Measurements from ENCODE around the gene SNX32.

The SNX32 gene

DNA sequence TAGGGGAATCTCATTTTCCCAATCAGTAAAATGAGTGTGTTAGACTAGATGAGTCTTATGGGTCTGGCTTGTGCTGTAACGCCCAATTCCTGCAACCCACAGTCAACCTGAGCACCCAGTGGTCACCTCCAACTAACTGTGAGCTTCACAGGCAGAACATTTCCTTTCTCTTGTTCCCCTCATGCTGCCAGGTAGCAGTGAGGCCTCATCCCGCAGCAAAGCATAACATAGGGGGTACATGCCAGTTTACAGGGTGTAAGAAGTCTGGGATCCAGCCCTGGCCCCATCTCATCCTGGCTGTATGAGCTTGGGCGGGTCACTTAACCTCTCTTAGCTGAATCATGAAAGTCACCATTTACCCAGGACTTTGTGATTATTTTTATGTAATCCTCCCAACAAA, 35.1 kb downstream of the SNX32 start:
- DNase-seq (ENCODE audit: low spot score) = no peak

DNA sequence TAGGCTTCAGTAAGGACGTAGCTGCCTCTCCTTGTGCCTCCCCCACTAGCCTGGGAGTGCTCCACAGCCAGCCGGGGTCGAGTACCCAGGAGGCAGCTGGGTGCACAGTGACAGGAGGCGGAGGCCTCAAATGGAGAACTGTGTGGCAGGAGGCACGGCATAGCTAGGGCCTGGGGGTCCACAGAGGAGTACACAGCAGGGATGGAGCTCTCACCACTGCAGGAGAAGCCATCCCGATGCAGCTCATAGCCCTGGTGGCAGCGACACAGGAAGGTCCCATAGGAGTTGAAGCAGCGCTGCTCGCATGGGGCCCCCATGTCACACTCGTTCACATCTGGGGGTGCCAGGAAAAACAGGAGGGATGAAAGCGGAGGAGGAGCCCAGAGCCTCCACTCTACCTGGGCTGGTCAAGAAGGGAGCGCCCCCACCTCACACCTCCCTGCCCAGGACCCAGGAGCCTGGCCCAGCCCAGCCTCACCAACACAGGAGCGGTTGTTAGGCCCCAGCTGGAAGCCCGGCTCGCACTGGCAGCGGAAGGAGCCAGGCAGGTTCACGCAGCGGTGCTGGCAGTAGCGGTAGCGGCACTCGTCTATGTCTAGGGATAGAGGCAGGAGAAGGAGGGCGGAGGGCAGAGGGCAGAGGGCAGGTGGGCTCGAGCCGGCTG, 36.0 kb downstream of the SNX32 start:
- DNase-seq (ENCODE audit: low spot score) = no peak

DNA sequence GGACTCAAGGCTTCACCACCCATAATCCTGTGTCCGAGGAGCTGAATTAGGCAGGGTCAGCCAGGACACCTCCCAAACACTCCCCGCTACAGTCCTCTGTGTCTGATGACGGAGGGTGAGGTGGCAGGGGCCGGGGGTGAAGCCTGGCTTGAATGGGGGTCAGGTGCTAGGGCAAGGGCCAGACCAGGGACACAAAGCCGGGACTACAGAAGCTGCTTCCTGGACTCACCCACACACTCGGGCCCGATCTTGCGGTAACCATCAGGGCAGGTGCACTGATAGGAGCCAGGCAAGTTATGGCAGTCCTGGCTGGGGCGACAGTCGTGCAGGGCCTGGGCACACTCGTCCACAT, 36.5 kb downstream of the SNX32 start:
- no peak for DNase-seq (ENCODE audit: low spot score)

DNA sequence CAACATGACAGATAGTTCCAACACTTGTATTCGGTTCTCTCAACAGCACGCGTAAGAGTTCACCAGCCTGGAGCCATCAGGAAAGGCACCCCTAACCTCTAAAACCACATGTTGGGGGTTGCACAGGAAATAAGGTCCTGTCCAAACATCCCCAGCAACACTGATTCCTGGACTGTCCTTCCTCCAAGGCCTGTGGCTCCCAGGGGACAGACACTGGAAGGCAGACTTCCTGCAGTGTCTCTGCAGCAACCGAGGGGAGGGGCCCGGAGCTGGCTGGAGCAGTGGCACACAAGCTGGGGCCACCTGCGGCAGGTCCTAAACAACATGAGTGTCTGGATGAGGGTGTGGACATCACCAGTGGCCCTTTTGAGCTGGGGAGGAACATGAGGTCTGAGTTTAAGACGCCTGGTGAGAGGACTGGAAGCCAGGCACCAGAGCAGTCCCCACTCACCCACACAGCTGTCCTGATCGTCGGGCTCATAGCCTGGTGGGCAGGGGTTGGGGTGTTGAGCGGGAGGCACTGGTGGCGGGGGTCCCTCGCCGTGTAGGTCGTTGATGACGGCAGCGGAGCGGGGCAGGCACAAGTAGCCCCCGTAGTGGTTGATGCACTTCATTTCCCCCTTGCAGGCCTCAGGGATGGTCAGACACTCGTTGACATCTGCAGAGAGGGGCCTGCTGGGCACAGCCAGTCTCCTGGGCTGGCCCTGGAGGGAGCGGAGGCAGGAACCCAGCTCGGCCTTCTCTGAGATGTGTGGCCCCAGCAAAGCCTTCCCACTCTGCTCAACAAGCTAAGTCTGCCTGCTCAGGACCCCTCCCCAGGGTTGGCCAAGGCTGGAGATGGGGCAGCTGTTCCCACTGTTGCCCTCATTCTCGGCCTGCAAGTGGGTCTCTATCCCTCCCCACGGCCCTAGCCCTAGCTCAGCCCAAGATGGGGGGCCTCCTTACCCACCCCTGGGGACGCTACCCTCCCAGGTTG, 37.2 kb downstream of the SNX32 start:
- DNase-seq (ENCODE audit: low spot score) = no peak

DNA sequence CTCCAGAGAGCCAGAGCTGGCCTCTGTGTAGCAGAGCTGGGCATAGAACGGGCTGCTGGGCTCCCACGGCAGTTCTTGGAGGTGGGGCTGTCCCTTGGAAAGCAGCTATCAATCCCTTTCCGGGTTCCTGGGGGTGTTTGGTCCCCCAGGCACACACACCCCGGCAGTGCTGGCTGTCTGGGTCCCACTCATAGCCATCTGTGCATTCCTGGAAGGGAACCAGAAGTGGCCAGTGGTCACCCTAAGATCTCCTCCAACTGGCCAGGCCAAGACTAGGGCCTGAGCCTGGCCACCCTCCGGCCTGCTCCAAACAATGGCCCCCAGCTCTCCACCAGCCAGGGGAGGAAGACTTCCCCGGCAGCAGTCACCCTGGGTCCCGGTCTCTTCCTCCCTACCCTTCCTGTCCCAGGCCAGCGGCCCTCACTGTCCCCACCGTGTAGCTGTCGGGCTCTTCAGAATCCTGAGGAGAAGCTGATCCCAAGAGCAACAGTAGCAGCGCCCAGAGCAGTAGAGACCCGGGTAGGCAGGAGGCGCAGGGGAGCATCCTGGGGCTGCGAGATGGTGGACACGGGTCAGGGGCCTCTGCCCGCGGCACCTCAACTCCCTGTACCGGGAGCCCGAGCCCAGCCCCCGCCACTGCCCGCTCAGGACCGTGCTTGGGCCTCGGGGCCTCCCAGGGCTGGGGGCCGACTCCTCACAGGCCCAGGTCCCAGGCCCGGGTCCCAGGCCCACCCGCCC, 38.2 kb downstream of the SNX32 start:
- peak; percentile 44 for DNase-seq (ENCODE audit: low spot score)

DNA sequence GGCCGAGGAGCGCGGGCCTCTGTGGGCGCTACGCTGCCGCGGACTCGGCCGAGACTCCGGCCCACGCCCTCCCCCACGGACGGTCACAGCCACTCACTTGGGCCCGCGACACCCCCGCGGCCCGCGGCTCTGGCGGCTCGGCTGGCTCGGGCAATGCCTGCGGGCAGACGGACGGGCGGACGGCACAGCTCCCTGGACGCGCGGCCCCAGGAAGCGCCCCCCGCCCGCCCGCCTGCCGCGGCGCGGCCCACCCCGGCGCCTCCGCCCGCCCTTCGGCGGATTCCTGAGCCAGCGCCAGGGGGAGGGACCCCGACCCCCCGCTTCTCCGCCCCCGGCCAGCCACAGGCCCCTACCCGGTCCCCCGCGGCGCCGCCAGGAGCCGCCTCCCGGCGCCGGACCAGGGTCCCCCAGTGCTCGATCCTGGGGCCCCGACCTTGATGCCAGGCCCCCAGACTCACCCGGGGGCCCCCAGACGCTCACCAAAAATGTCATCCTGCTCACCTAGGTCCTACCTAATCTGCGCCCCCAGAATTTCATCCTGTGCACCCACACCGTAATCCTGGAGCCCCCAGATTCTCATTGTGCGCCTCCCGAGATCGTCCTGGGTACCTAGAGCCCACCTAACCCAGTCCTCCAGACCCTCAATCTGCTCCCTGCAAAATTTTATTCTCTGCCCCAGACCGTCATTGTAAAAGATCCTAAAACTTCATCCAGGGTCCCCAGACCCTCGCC, 39.0 kb downstream of the SNX32 start, which contains the start of gene EFEMP2:
TSS of gene EFEMP2 (minus strand) at position 215 of the 732 bp plus-strand sequence. CDS start 446 bp downstream, outside the sequence.
- DNase-seq (ENCODE audit: low spot score) = peak; percentile 54

DNA sequence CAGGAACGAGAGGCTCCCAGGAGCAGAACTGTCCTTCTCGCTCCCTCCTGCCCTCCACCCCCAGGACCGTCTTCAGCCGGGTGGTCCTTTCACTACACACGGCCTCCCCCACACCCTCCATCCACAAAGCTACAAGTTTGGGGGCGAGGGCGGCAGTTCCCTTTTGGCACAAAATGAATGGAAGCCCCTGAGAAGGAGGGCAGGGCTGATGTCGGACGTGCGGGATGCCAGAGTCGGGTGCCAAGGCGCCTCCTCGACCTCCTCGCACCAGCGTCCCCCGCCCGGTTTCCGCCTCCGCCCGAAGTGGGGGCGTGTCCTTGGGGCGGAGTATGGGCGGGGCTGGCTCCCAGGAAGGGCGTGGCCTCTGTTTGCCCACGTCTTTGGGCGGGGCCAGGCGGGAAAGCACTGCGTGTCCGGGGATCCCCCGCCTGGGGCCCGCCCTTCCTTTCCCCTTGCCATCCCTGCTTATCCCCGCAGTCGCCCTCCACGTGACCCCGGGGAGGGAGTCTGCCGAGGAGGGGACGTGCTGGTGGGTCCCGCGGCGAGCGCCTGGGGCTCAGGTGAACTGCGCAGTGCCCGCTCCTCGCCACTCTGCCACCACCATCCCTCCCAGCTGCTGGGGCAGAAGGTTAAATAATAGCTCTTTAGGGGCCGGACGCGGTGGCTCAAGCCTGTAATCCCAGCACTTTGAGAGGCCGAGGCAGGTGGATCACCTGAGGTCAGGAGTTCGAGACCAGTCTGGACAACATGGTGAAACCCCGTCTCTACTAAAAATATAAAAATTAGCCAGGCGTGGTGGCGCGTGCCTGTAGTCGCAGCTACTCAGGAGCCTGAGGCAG, 39.8 kb downstream of the SNX32 start:
- DNase-seq (ENCODE audit: low spot score) = peak; percentile 98

DNA sequence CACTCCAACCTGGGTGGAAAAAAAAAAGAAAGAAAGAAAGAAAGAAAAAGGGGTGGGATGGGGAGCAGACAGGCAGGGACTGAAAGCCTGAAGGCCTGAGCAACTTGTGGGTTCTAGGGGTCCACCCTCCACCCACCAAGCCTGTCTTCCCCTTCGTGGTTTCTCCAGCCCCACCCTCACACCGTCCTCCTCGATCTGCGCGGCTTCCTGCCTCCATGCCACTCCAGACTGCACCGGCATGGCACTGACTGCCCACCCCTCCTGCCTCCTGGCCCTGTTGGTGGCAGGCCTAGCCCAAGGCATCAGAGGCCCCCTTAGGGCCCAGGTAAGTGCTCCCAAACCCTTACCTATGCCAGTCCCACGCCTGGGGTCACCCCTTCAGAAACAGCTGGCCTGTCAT, 45.9 kb downstream of the SNX32 start, which contains the start of gene CTSW:
TSS of gene CTSW (plus strand) at position 221 of the 400 bp plus-strand sequence. CDS start at position 239, 18 bp downstream.
- no peak for DNase-seq (ENCODE audit: low spot score)

DNA sequence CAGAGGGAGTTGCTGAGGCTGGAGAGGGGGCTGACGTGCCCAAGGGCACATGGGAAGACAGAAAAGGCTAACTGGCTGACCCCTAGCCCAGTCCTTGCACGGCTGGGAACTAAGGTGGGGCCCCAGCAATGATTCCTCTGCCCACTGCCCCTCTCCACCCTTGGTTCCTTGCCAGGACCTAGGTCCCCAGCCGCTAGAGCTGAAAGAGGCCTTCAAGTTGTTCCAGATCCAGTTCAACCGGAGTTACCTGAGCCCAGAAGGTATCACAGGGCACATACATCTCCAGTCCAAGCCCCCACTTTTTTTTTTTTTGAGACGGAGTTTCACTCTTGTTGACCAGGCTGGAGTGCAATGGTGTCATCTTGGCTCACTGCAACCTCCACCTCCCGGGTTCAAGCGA, 46.3 kb downstream of the SNX32 start:
- no peak for DNase-seq (ENCODE audit: low spot score)

DNA sequence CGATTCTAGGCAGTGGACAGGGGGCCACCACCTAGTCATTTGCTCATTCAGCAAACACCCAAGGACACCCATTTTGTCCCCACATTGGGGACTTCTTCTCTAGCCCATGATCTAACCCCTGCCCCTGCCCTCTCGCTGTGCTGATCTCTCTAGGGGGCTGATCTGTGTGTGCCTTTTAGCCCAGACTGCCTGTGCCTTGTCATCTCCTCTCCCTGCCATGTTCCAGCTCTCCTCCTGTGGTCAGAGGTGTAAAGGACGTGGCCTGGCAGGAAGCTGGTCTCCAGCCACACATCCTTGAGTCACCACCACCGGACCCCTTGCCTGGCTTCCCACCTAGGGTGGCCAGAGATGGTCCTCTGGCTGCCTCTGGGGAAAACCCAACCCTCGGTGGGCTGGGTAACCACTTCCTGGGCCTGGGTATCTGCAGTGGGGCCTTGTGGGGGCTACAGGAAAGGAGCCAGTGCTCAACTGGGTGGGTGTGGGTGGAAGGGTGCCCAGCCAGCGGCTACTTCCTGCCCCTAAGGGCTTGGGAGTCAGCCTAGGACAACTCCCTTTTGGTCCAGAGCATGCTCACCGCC, 47.2 kb downstream of the SNX32 start:
- DNase-seq (ENCODE audit: low spot score) = no peak

DNA sequence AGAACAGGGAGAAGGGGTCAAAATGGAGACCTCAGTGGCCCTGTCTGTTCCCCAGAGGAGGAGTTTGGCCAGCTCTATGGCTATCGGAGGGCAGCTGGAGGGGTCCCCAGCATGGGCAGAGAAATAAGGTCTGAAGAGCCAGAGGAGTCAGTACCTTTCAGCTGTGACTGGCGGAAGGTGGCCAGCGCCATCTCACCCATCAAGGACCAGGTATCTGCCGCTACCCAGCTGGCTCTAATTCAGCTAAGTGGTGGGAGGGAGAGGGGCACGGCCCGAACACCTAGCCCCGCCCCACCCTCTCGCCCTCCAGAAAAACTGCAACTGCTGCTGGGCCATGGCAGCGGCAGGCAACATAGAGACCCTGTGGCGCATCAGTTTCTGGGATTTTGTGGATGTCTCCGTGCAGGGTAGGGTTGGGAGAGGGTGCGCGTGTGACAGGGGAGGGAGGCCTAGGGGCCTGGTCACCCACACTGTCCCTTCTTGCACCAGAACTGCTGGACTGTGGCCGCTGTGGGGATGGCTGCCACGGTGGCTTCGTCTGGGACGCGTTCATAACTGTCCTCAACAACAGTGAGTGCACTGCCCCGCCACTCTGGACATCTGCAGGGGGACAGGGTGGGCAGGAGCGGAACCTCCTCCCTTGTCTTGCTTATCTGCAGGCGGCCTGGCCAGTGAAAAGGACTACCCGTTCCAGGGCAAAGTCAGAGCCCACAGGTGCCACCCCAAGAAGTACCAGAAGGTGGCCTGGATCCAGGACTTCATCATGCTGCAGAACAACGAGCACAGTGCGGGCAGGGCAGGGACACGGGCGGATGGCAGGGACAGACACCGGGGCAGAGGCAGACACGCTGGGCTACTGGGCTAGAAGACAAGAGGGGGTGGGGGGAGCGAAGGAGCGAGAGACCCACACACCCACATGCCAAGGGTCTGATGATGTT, 48.6 kb downstream of the SNX32 start:
- DNase-seq (ENCODE audit: low spot score) = no peak

DNA sequence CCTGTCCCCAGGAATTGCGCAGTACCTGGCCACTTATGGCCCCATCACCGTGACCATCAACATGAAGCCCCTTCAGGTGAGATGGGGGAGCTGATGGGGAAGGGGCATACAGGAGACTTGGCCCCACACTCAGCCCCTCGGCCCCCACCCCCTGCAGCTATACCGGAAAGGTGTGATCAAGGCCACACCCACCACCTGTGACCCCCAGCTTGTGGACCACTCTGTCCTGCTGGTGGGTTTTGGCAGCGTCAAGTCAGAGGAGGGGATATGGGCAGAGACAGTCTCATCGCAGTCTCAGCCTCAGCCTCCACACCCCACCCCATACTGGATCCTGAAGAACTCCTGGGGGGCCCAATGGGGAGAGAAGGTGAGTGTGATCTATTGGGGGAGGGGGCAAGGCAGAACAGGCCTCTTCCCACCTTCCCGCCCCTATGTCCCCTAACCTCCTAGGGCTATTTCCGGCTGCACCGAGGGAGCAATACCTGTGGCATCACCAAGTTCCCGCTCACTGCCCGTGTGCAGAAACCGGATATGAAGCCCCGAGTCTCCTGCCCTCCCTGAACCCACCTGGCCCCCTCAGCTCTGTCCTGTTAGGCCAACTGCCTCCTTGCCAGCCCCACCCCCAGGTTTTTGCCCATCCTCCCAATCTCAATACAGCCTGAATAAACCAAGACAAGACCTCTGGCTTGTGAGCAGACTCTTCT, 49.4 kb downstream of the SNX32 start:
- DNase-seq (ENCODE audit: low spot score) = no peak

DNA sequence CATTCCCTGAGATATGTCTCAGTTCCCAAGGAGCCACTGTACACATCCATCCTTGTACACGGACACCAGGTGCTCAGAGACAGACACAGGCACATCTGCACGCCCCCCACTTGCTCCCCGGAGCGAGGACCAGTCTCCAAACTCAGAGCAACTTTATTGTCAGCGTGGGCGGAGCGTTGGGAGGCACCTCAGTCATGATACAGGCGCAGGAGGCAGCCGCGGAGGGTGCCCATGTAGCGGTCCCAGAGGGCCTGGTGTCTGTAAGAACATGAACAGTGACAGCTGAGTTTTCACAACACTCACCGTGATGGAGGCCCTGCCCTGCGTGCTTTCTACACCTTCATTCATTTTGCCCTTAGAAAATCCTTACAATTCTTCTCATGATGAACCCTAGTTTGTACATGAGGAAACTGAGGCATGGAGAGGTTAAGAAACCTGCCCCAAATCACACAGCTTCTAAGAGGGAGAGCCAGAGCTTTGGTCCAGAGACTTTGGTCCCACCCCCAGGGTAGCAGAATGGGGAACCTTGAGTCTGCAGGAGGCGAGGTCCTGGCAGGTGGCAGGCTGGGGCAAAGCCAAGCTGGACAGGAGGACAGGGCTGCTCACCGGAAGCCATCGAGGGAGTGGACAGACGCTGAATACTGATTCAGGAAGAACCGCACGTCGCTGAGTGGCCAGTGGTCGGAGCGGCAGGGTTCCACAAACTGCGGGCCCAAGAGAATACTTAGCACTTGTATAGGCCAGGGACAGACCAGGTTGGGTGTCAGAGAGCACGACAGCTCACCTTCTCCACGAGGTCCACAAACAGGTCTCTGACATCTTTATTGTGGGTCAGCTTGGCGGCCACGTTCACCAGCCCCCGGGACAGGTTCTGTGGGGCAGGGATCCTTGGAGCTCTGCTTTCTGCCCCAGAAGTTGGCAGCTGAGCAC, 50.3 kb downstream of the SNX32 start:
- no peak for DNase-seq (ENCODE audit: low spot score)

DNA sequence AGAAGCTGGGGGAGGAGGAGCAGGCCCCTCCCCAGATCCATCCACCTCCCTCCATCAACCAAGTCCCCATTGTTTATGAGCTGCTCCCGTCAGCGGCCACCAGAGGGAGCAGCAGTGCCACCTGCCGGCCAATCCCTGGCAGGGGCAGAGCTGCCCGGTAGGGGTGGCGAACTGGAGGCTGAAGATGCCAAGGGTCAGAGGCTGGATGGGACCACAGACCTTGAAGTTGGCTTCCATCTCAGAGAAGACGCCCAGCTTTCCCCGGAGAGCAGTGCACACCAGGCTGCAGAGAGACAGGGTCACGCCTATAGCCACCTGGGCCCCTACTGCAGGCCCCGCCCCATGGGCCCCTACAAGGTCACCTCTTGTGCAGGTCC, 50.9 kb downstream of the SNX32 start:
- DNase-seq (ENCODE audit: low spot score) = peak; percentile 82

DNA sequence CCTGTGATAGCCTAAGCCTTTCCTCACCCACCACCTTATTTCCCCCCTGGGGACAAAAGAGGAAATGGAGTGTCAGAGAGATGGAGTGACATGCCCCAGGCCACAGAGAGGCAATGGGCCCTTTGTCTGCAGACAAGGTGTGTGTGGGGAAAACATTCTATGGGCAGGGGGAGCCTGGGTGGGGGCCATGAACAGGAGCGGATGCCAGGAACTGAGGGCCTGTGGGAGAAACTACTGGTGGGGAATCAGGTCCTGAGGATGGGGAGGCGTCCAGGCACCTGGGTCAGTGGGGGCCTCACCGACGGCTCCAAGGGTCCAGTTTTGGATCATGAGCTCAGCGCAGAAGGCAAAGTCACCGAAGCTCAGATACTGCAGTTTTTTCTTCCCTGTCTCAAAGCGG, 51.5 kb downstream of the SNX32 start:
- no peak for DNase-seq (ENCODE audit: low spot score)

DNA sequence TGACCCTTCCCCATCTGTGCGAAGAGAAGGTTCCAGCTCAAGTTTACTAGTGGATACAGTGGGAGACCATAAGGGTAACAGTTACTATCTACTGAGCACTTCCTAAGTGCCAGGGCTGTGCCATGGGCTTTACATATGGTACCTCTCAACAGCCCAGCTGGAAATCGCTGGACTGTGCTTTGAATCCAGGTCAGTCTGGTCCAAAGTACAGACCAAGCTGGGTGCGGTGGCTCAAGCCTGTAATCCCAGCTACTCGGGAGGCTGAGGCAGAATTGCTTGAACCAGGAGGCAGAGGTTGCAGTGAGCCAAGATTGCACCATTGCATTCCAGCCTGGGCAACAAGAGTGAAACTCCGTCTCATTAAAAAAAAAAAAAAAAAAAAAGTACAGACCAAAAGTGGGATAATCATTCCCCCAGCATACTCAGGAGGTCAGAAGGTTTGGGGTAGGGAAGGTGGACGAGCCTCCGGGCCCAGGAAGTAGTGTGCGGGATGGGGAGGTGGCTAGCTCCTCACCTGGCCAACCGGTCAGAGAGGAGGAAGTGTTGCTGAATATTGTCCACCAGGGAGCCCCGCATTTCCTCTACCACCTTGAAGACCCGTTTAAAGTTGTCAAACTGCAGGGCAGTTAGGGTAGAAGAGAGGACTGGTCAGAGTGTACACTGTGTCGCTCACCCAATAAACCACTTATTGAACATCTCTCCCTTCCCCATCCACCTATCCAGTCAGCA, 52.2 kb downstream of the SNX32 start:
- DNase-seq (ENCODE audit: low spot score) = no peak
